ENCODE results near the gene FNDC1. TPM values are rescaled to one million over a fixed set of nuclear protein-coding genes. Genes with fewer than 3 reads are reported as not detected.

Gene FNDC1
- total RNA-seq, 4 donors from 2014 or later, result 2.3 to 6.6 (median 4.6) TPM

DNA sequence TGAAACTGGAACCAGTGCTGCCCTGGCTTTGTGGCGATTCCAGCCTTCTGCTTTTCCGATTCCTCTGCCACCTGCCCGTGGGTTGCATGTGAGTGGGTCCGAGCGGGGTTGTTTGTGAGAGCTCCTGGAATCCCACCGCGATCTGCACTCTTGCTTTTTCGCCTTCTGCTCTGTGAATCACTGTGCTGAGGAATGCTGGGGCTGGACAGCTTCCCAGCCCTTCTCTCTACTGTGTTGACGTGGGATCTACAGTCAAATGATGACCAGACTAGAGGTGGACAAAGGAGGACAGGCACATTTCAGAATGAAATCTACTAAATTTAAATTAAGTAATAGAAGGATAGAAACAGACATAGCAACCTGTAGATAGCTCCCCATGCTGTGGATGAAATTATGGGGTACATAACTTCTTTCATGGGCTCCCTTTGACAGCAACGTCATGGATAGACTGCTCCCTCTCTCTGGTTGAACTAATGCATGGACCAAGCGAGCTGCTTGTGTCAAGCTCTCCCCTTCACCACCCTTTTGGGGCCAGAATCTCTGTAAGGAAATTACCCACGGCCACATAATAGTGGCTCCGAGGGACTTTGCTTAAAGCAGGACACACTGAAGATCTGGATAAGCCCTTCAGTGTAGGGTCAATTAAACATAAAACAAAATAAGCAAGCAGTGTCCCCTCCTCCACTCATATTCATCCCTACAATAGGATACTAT, 2.0 kb downstream of the FNDC1 start:
- TF ChIP-seq, protein P1, sequence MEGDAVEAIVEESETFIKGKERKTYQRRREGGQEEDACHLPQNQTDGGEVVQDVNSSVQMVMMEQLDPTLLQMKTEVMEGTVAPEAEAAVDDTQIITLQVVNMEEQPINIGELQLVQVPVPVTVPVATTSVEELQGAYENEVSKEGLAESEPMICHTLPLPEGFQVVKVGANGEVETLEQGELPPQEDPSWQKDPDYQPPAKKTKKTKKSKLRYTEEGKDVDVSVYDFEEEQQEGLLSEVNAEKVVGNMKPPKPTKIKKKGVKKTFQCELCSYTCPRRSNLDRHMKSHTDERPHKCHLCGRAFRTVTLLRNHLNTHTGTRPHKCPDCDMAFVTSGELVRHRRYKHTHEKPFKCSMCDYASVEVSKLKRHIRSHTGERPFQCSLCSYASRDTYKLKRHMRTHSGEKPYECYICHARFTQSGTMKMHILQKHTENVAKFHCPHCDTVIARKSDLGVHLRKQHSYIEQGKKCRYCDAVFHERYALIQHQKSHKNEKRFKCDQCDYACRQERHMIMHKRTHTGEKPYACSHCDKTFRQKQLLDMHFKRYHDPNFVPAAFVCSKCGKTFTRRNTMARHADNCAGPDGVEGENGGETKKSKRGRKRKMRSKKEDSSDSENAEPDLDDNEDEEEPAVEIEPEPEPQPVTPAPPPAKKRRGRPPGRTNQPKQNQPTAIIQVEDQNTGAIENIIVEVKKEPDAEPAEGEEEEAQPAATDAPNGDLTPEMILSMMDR (IDR thresholded peaks at IDR 0.05; ENCODE audit: low read depth), result no peak

DNA sequence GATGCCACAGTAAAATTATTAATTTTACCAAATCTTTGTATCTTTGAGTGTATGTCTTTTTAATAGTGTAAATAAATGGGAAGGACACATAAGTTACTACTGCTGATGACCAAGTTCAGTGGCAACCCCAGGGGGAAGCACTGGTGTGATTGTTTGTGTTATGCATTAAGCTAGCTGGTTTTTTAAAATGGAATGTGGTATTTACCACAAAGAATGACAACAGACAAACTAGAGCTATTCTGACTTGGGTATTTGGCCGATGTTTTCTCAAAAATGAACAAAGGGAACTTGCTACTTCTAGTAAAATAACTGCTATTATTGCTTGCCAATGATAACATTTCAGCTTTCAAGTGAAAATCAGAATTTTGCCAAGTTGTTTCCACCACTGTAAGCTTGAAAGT, 2.9 kb downstream of the FNDC1 start:
- TF ChIP-seq, protein P1 (IDR thresholded peaks at IDR 0.05; ENCODE audit: low read depth), result no peak

DNA sequence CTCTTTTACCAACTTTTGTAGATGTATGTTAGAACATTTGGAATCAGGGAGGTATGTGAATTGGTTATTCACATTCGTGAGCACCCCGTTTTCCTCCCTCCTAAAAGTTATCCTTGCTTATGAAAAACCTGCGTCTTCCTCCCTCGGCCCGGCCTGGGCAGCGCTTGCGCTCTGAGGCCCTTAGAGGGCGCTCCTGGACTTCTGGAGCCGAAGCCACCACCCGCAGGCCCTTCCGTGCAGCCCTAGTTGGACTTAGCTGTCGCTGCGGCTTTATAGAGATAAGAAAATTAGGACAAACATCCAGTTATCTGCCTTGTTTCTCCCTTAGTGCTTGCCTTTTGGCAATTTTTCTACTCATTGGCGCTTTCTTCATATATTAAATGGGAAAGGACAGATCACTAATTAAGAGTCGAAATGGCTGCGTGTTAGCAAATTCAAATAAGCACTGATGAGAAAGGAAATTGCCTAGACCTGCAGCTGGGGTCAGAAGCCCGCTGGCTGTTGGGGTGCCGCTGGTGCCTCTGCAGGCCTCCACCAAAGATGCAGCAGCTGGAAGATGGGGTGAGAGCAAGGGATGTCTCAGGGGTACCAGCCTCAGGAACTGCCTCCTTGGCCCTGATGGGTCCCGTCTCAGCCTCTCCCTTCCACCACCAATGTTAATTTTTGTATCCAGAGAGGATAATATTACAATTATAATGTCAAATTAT, 5.2 kb downstream of the FNDC1 start:
- TF ChIP-seq, protein P1 (IDR thresholded peaks at IDR 0.05; ENCODE audit: low read depth), result no peak

DNA sequence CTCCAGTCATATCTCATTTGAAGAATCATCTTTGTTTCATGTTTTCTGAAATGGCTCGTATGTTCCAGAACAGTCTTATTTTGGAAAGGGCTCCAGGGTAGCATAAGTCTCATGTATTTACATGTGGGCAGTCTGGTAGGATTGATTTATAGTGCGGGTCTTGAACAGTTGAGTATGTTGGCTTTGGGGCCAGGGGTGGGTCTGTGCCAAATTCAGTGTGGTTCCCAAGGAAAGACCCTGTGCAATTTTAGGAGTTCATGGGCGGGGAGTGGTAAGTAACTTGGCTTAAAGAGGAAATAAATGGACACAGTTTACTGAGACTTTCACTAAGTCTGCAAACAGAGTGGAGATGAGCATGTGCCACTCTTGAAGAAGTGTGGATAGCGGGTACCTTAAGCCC, 7.7 kb downstream of the FNDC1 start:
- TF ChIP-seq, protein P1 (IDR thresholded peaks at IDR 0.05; ENCODE audit: low read depth), result no peak

DNA sequence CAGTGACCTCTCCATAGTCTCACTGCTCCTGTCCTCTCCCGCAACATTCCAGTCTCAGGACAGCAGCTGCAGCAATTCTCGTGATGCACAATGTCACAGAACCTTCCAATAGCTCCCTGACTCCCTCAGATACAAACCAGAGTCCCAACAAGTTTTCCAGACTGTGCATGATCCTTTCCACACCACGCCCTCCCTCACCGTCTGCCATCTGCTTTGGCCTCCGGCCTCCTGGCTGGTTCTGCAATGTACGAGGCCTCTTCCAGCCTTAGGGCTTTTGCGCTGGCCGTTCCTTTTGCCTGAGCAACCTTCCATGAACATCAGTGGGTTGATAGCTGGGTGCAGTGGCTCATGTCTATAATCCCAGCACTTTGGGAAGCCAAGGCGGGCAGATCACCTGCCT, 9.6 kb downstream of the FNDC1 start:
- TF ChIP-seq, protein P1 (IDR thresholded peaks at IDR 0.05; ENCODE audit: low read depth), result no peak

DNA sequence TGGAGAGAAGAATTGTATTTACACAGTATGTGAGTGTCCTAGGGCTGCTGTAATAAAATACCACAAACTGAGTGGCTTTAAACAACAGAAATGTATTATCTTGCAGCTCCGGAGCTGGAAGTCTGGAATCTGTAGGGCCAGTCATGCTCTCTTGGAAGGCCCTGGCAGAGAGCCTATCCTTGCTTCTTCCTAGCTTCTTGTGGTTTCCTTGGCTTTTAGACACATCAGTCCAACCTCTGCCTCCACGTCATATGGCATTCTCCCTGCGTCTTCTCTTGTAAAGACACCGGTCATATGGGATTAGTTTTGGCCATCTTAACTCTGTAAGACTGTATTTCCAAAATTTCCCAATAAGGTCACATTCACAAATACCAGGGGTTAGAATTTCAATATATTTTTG, 10.8 kb downstream of the FNDC1 start:
- TF ChIP-seq, protein P1 (IDR thresholded peaks at IDR 0.05; ENCODE audit: low read depth), result no peak

DNA sequence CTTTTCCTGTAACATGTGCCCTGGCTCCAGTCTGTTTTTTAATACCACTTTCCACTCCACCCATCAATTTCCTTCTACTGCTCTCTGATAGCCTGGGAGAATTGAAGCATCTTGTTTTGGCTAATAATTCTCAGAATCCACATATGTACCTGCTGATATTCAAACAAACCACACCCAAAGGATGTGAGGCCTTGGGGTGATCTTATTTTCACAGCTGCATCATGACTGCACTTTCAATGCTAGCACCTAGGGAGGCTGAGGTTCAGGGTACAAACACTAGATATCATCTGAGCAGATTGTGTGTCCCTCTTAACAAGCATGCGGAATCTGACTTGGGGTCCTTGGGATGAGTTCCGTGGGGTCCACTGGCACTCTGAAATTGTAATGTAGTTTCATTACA, 12.7 kb downstream of the FNDC1 start:
- TF ChIP-seq, protein P1 (IDR thresholded peaks at IDR 0.05; ENCODE audit: low read depth), result no peak

Data from subcutaneous adipose tissue (tissue), 4 donors.